ENCODE results near the gene CRIM1.
A peak's percentile ranks its signal among the peaks of the same experiment; 100 is the strongest.

The CRIM1 gene

GRCh38 chr2:36528274-36528673, 172.7 kb downstream of the CRIM1 start:
- Histone ChIP-seq H3K4me3 (ENCODE audit: low read depth in 1 of 2, low read length in 1 of 2) (no peak overlapping the region), H3K27ac (no peak overlapping the region), H3K27me3 (no peaks in the 10 kb centered on the region), H3K36me3 (peaks cover 17% of the 10 kb centered on the region), H3K4me1 (ENCODE audit: control insufficient read depth in 1 of 2, insufficient read depth in 1 of 2, low read depth in 1 of 2, low read length in 1 of 2) (peaks cover 15 to 17% of the 10 kb centered on the region in 2 experiments), H3K9me3 (no peaks in the 10 kb centered on the region)
- TF ChIP-seq CTCF (IDR thresholded peaks at IDR 0.05), result no peak

- Histone ChIP-seq H3K36me3 (peaks cover 15% of the 10 kb centered on the region), H3K27ac (no peak overlapping the region), H3K4me3 (ENCODE audit: low read depth in 1 of 2, low read length in 1 of 2) (no peak overlapping the region), H3K9me3 (no peaks in the 10 kb centered on the region), H3K27me3 (no peaks in the 10 kb centered on the region), H3K4me1 (ENCODE audit: control insufficient read depth in 1 of 2, insufficient read depth in 1 of 2, low read depth in 1 of 2, low read length in 1 of 2) (peaks cover 15 to 17% of the 10 kb centered on the region in 2 experiments)
- no peak for TF ChIP-seq CTCF (IDR thresholded peaks at IDR 0.05)
Observed at GRCh38 chr2:36528766-36529392, 173.3 kb downstream of the CRIM1 start.

DNA sequence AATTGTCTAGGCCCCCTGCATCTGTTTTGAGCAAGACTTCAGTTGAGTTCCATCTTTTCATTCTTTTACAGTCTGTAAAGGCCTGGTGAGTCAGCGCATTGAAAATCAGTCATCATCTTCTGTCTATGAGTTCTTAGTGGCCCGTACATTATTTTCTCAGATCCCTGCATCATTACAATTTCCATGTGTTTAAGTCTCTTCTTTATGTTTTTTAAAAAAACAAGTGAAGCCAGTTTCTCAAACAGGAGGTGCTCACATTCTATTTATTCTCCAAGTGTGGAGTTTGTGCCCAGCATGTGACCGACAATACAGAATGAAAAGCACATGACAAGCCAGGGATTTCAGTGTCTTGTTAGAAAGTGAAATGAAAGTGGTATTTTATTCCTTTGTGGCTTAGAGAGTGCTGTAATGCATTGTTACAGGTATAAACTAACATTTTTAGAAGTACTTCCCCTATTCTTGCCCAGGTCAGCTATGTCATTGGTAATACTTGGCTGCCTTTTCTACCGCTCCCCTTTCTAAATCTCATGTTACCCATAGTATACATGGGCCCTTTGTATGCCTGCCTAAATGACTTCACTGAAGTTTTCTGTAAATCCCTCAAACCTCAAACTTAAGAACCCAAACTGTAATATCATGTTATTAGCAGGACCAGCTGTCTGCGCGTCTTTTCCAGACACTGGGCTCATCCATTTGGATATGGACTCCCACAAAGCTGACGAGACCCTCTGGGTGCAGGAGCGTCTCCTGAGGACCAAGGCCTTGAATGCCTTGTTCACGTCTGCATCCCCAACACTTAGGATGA, 174.8 kb downstream of the CRIM1 start:
- H3K9me3 ChIP-seq, result no peaks in the 10 kb centered on the region
- no peaks in the 10 kb centered on the region for H3K27me3 ChIP-seq
- H3K27ac ChIP-seq, result peak overlapping the region; percentile 56
- H3K36me3 ChIP-seq, result peaks cover 12% of the 10 kb centered on the region
- H3K4me3 ChIP-seq (ENCODE audit: low read depth in 1 of 2, low read length in 1 of 2), result no peak overlapping the region
- peaks cover 15 to 17% of the 10 kb centered on the region in 2 experiments for H3K4me1 ChIP-seq (ENCODE audit: control insufficient read depth in 1 of 2, insufficient read depth in 1 of 2, low read depth in 1 of 2, low read length in 1 of 2)
- TF ChIP-seq CTCF (IDR thresholded peaks at IDR 0.05), result no peak

DNA sequence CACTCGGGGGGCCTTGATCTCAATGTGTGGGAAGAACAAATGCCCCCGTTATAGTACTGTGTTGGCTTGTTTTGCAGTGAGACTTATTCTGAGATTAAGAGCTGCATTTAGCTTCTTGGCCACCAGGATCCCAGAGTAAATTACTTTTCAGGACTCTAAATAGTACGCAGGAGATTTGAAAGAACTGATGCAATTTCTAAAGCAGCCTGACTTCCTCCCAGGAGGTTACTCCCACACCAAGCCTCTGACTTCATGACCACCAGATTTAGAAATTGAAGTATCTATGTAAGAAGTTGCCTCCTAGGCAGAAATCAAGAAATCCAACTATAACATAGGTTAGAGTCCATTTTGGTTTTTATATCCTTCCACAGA, 175.4 kb downstream of the CRIM1 start:
- no peak for TF ChIP-seq CTCF (IDR thresholded peaks at IDR 0.05)
- Histone ChIP-seq H3K4me1 (ENCODE audit: control insufficient read depth in 1 of 2, insufficient read depth in 1 of 2, low read depth in 1 of 2, low read length in 1 of 2) (peaks cover 15 to 17% of the 10 kb centered on the region in 2 experiments), H3K9me3 (no peaks in the 10 kb centered on the region), H3K27ac (peak overlapping the region; percentile 56), H3K36me3 (peaks cover 9% of the 10 kb centered on the region), H3K27me3 (no peaks in the 10 kb centered on the region), H3K4me3 (ENCODE audit: low read depth in 1 of 2, low read length in 1 of 2) (no peak overlapping the region)

GRCh38 chr2:36534275-36534799, 178.8 kb downstream of the CRIM1 start:
- Histone ChIP-seq H3K27me3 (no peaks in the 10 kb centered on the region), H3K4me3 (ENCODE audit: low read depth in 1 of 2, low read length in 1 of 2) (no peak overlapping the region), H3K9me3 (no peaks in the 10 kb centered on the region), H3K27ac (no peak overlapping the region), H3K36me3 (peaks cover 4% of the 10 kb centered on the region), H3K4me1 (ENCODE audit: control insufficient read depth in 1 of 2, insufficient read depth in 1 of 2, low read depth in 1 of 2, low read length in 1 of 2) (peaks cover 15 to 17% of the 10 kb centered on the region in 2 experiments)
- no peak for TF ChIP-seq CTCF (IDR thresholded peaks at IDR 0.05)

Measured in neutrophil (primary cell).